Trophoblast cell (in vitro differentiated cells and primary cell): ENCODE measurements around the gene NEB.

Experiments used
- DNase-seq, 2 donors: peaks; one replicate each; pipeline ENCODE4 v3.0.0-alpha.2; 2016
- H2AFZ ChIP-seq: 2 replicates; pipeline ENCODE4 v1.6.1; 2013; ENCODE audit warnings: low read length, moderate library complexity, mild to moderate bottlenecking; ENCODE audit not compliant: insufficient read depth, poor library complexity
- H2AK5ac ChIP-seq: 2 replicates; pipeline ENCODE4 v1.6.1; 2013; ENCODE audit warnings: mild to moderate bottlenecking, low read length
- H2BK120ac ChIP-seq: 2 replicates; pipeline ENCODE4 v1.6.1; 2013; ENCODE audit warnings: low read length, mild to moderate bottlenecking, moderate library complexity; ENCODE audit not compliant: insufficient read depth, poor library complexity
- H2BK12ac ChIP-seq: 2 replicates; pipeline ENCODE4 v1.6.1; 2013; ENCODE audit warnings: mild to moderate bottlenecking, low read length, moderate library complexity
- H2BK5ac ChIP-seq: 2 replicates; pipeline ENCODE4 v1.6.1; 2013; ENCODE audit warnings: low read length, low read depth, moderate library complexity, mild to moderate bottlenecking; ENCODE audit not compliant: poor library complexity
- H3K14ac ChIP-seq: 2 replicates; pipeline ENCODE4 v1.6.1; 2013; ENCODE audit warnings: mild to moderate bottlenecking, low read length
- H3K18ac ChIP-seq: 2 replicates; pipeline ENCODE4 v1.6.1; 2013; ENCODE audit warnings: mild to moderate bottlenecking, low read length
- H3K23ac ChIP-seq: 2 replicates; pipeline ENCODE4 v1.6.1; 2013; ENCODE audit warnings: low read length
- H3K27ac ChIP-seq: 2 replicates; pipeline ENCODE4 v1.5.1; 2013; ENCODE audit warnings: low read depth, mild to moderate bottlenecking, inconsistent platforms, low read length, moderate library complexity
- H3K27me3 ChIP-seq: 2 replicates; pipeline ENCODE4 v1.6.1; 2013; ENCODE audit warnings: inconsistent platforms, mild to moderate bottlenecking, low read length, moderate library complexity; ENCODE audit not compliant: insufficient read depth
- H3K36me3 ChIP-seq, 2 experiments: 1 replicate in 1 of 2; 2 replicates in 1 of 2; pipeline ENCODE4 v1.6.1; 2013; ENCODE audit warnings: low read length in 2 of 2, mild to moderate bottlenecking in 2 of 2, moderate library complexity in 1 of 2; ENCODE audit not compliant: insufficient read depth in 2 of 2, control insufficient read depth in 1 of 2
- H3K4ac ChIP-seq: 2 replicates; pipeline ENCODE4 v1.6.1; 2013; ENCODE audit warnings: low read depth, mild to moderate bottlenecking, low read length, moderate library complexity
- H3K4me1 ChIP-seq, 2 experiments: 1 replicate in 1 of 2; 2 replicates in 1 of 2; pipeline ENCODE4 v1.6.1; 2013; ENCODE audit warnings: low read length in 2 of 2, mild to moderate bottlenecking in 2 of 2, moderate library complexity in 1 of 2; ENCODE audit not compliant: insufficient read depth in 2 of 2, control insufficient read depth in 1 of 2
- H3K4me2 ChIP-seq: 2 replicates; pipeline ENCODE4 v1.6.1; 2013; ENCODE audit warnings: inconsistent platforms, mild to moderate bottlenecking, low read length, moderate library complexity
- H3K4me3 ChIP-seq: 2 replicates; pipeline ENCODE4 v1.5.1; 2013; ENCODE audit warnings: mild to moderate bottlenecking, low read depth, low read length, inconsistent platforms
- H3K79me1 ChIP-seq: one replicate; pipeline ENCODE4 v1.6.1; 2013; ENCODE audit warnings: low read length
- H3K79me2 ChIP-seq: 2 replicates; pipeline ENCODE4 v1.6.1; 2013; ENCODE audit warnings: low read length, mild to moderate bottlenecking; ENCODE audit not compliant: control insufficient read depth, insufficient read depth, poor library complexity
- H3K9ac ChIP-seq: 2 replicates; pipeline ENCODE4 v1.6.1; 2013; ENCODE audit warnings: mild to moderate bottlenecking, low read length
- H3K9me3 ChIP-seq: 2 replicates; pipeline ENCODE4 v1.6.1; 2013; ENCODE audit warnings: low read depth, mild to moderate bottlenecking, control low read depth, inconsistent platforms, low read length; ENCODE audit not compliant: insufficient read depth
- H4K12ac ChIP-seq: 2 replicates; pipeline ENCODE4 v1.6.1; 2013; ENCODE audit warnings: low read depth, mild to moderate bottlenecking, low read length, moderate library complexity
- H4K8ac ChIP-seq: 2 replicates; pipeline ENCODE4 v1.6.1; 2013; ENCODE audit warnings: low read depth, mild to moderate bottlenecking, low read length, moderate library complexity
- H4K91ac ChIP-seq: one replicate; pipeline ENCODE4 v1.6.1; 2013; ENCODE audit warnings: low read depth, mild to moderate bottlenecking, low read length, moderate library complexity
- WGBS: extraction: QIAGEN DNeasy Blood & Tissue Kit; methylation state at CpG from one replicate; pipeline ENCODE4 v1.1.7; 2013; ENCODE audit warnings: missing lambda C conversion rate; ENCODE audit not compliant: insufficient read length, insufficient coverage; ENCODE audit errors: extremely low coverage; 5-methylcytosine and 5-hydroxymethylcytosine counted together

NEB gene

GRCh38 chr2:151518802-151519201 lies 215.5 kb downstream of the NEB start:
- H3K14ac ChIP-seq = no peak overlapping the region
- WGBS = no CpG with 5 or more reads among the region's 3 CpGs

GRCh38 chr2:151508519-151508918 lies 225.8 kb downstream of the NEB start:
- no peaks in the 10 kb centered on the region for H3K79me2 ChIP-seq
- WGBS = no CpG with 5 or more reads among the region's 3 CpGs
- H3K18ac ChIP-seq = no peak overlapping the region
- no peak overlapping the region for H4K12ac ChIP-seq
- H3K4me2 ChIP-seq = no peak overlapping the region
- H3K4ac ChIP-seq = no peak overlapping the region
- H3K79me1 ChIP-seq = peaks cover 2% of the 10 kb centered on the region
- H4K8ac ChIP-seq = no peak overlapping the region
- no peak overlapping the region for H3K9ac ChIP-seq
- peaks cover 2 to 5% of the 10 kb centered on the region in 2 experiments for H3K36me3 ChIP-seq
- peak; percentile 19 to 40 for DNase-seq
- no peak overlapping the region for H2AFZ ChIP-seq
- no peak overlapping the region for H2BK5ac ChIP-seq
- H3K27ac ChIP-seq = peak overlapping the region; percentile 8
- peak overlapping the region; percentile 29 for H2BK120ac ChIP-seq
- no peak overlapping the region for H4K91ac ChIP-seq
- H3K4me1 ChIP-seq = peaks cover 0 to 3% of the 10 kb centered on the region in 2 experiments
- no peaks in the 10 kb centered on the region for H3K27me3 ChIP-seq
- H2AK5ac ChIP-seq = no peak overlapping the region
- no peak overlapping the region for H3K4me3 ChIP-seq
- H3K9me3 ChIP-seq = no peaks in the 10 kb centered on the region
- no peak overlapping the region for H3K23ac ChIP-seq
- H2BK12ac ChIP-seq = no peak overlapping the region
- no peak overlapping the region for H3K14ac ChIP-seq

More at GRCh38 chr2:151518802-151519201, 215.5 kb downstream of the NEB start:
- H2AFZ ChIP-seq = no peak overlapping the region
- no peak overlapping the region for H2BK12ac ChIP-seq
- H2AK5ac ChIP-seq = no peak overlapping the region
- no peak overlapping the region for H3K4me2 ChIP-seq
- no peak overlapping the region for H3K23ac ChIP-seq
- H3K27me3 ChIP-seq = no peaks in the 10 kb centered on the region
- peaks cover 8% of the 10 kb centered on the region for H3K79me1 ChIP-seq
- no peak overlapping the region for H4K8ac ChIP-seq
- no peak overlapping the region for H4K12ac ChIP-seq
- H2BK5ac ChIP-seq = no peak overlapping the region
- H3K27ac ChIP-seq = no peak overlapping the region
- peaks cover 2 to 13% of the 10 kb centered on the region in 2 experiments for H3K4me1 ChIP-seq
- no peak overlapping the region for H2BK120ac ChIP-seq
- H3K9me3 ChIP-seq = no peaks in the 10 kb centered on the region
- H3K4me3 ChIP-seq = no peak overlapping the region
- DNase-seq = no peak
- H3K79me2 ChIP-seq = no peaks in the 10 kb centered on the region
- no peak overlapping the region for H3K4ac ChIP-seq
- H3K9ac ChIP-seq = no peak overlapping the region
- no peaks in the 10 kb centered on the region for H3K36me3 ChIP-seq
- H4K91ac ChIP-seq = no peak overlapping the region
- no peak overlapping the region for H3K18ac ChIP-seq

- no peak overlapping the region for H2AK5ac ChIP-seq
- no peak overlapping the region for H4K12ac ChIP-seq
- no peak overlapping the region for H3K18ac ChIP-seq
- H3K14ac ChIP-seq = no peak overlapping the region
- H2BK5ac ChIP-seq = no peak overlapping the region
- H3K4me1 ChIP-seq = peaks cover 0 to 3% of the 10 kb centered on the region in 2 experiments
- no peak overlapping the region for H4K8ac ChIP-seq
- H4K91ac ChIP-seq = no peak overlapping the region
- no peak overlapping the region for H3K4me3 ChIP-seq
- H2BK120ac ChIP-seq = no peak overlapping the region
- H3K79me2 ChIP-seq = no peaks in the 10 kb centered on the region
- H2AFZ ChIP-seq = no peak overlapping the region
- no peak overlapping the region for H3K27ac ChIP-seq
- peaks cover 2 to 5% of the 10 kb centered on the region in 2 experiments for H3K36me3 ChIP-seq
- H3K4ac ChIP-seq = no peak overlapping the region
- no peak overlapping the region for H3K9ac ChIP-seq
- H3K4me2 ChIP-seq = no peak overlapping the region
- H3K9me3 ChIP-seq = no peaks in the 10 kb centered on the region
- H3K27me3 ChIP-seq = no peaks in the 10 kb centered on the region
- WGBS = no CpG with 5 or more reads among the region's 4 CpGs
- no peak overlapping the region for H2BK12ac ChIP-seq
- no peak for DNase-seq
- peaks cover 2% of the 10 kb centered on the region for H3K79me1 ChIP-seq
- no peak overlapping the region for H3K23ac ChIP-seq
Observed at GRCh38 chr2:151506170-151506569, 228.1 kb downstream of the NEB start.

- Histone ChIP-seq H4K8ac (no peak overlapping the region), H3K9me3 (no peaks in the 10 kb centered on the region), H3K27ac (no peak overlapping the region), H3K79me1 (no peaks in the 10 kb centered on the region), H3K18ac (no peak overlapping the region), H3K4me2 (no peak overlapping the region), H3K14ac (no peak overlapping the region), H2BK5ac (no peak overlapping the region), H4K12ac (no peak overlapping the region), H2BK120ac (no peak overlapping the region), H3K4me1 (no peaks in the 10 kb centered on the region), H3K27me3 (no peaks in the 10 kb centered on the region), H4K91ac (no peak overlapping the region), H2AK5ac (no peak overlapping the region), H2BK12ac (no peak overlapping the region), H3K36me3 (no peaks in the 10 kb centered on the region), H3K9ac (no peak overlapping the region), H3K23ac (no peak overlapping the region), H3K79me2 (no peaks in the 10 kb centered on the region), H3K4me3 (no peak overlapping the region), H3K4ac (no peak overlapping the region), H2AFZ (no peak overlapping the region)
- DNase-seq = no peak
- no CpG with 5 or more reads among the region's 1 CpG for WGBS
Observed at GRCh38 chr2:151498178-151498577, 236.1 kb downstream of the NEB start.
